NCI-H510A treated with DMSO at 0.1 percent for 48 hours (cell line): ENCODE results near the gene CALB2.
"Not testable (repeated sequence)": the region's sequence is repeated elsewhere in the genome, so short reads cannot be mapped to it uniquely, and the experiment has no call there.

Experiments used
- DNase-seq: peaks from one replicate; lab custom pipeline; 2025; lab: John Stamatoyannopoulos, UW

Gene CALB2

GRCh38 chr16:71352963-71353460 lies 5.5 kb upstream of the CALB2 start:
- DNase-seq: no peak

GRCh38 chr16:71353736-71354135 lies 4.8 kb upstream of the CALB2 start:
- DNase-seq: peak; percentile 26

DNA sequence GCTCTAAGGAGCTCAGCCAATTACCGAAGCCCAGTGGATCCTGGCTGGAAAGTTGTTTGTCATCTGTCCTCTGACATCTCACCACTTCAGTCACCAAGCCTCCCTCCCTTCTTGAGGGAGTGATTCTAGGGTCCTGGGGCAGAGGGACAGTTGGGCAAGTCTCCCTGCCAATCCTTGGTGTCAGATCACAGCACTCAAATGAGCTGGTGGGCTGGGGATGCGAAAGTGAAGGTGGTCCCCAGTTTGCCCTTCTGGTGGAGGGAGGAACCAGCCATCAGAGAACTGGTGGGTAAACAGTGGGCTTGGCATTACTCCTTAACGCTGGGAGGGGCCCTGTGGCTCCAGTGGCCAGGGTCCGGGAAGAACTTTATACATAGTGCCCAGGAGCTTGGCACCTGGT lies 4.4 kb upstream of the CALB2 start:
- no peak for DNase-seq

GRCh38 chr16:71356051-71356740 lies 2.3 kb upstream of the CALB2 start:
- no peak for DNase-seq

GRCh38 chr16:71356936-71357335 lies 1.6 kb upstream of the CALB2 start:
- DNase-seq: not testable (repeated sequence)

GRCh38 chr16:71357681-71358080 lies 842 bp upstream of the CALB2 start:
- no peak for DNase-seq

DNA sequence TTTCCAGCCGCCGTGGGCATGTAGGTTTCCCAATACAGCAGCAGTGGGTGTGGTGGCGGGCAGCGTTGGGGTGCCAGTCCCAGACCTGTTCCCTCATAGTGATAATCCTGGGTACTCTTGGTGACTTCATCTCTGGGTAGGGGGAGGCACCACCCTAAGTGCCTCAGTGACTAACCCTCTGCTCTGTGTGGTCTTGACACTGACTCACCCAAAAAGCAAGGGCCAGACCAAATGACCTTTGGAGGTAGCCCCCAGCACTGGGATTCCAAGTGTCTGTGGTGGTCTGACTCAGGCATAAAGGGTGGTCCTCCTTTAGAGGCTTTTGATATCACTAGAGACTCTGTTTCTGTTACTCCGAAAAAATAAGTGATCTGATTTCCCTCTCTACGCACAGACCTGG lies 908 bp downstream of the CALB2 start:
- DNase-seq: no peak

DNA sequence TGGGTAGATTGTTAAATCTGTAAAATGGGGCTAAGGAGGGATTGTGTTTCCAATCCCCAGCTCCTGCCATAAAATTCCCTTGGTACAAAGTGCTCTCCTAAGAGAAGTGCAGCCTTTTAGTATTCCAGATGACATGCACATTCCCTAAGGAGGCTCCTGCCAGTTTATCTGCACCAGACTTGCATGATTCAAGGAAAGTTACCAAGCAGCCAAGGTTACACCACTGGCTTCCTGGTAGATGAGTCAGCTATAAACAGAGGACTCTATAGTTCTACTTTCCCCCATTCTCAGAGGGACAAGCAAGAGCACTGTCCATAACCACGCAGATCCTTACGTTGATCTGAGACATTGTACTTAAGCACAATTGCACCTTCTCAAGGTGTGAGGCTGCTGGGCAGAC lies 1.9 kb downstream of the CALB2 start:
- no peak for DNase-seq

DNA sequence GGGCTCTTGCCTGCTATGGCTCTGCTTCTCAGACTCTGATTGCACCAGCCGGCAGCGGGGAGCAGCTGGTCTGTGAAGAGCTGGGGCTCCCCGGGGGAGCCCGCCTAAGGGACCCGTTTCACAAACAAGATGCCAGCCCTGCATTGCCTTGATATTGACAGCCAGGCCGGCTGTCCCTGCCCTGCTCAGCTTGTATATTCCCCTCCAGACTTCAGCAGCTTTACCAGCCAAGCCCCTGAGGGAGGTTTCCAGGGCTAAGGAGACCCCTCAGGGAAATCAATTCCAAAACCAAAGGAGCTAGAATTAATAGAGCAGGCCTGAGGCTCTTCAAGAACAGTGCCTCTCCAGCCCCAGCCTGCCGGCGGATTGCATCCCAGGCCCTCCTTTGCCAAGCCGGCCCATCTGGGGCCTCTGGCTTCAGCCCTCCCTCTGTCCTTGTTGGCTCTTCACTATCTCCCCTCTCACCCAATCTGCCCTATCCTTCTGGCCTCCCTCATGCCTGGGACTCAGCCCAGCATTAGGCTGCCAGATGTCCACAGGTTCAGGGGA lies 5.7 kb downstream of the CALB2 start:
- DNase-seq: no peak

- DNase-seq: no peak
Measured at GRCh38 chr16:71365021-71365420, 6.5 kb downstream of the CALB2 start.

- peak; percentile 60 for DNase-seq
Measured at GRCh38 chr16:71367241-71367976, 8.9 kb downstream of the CALB2 start.

DNA sequence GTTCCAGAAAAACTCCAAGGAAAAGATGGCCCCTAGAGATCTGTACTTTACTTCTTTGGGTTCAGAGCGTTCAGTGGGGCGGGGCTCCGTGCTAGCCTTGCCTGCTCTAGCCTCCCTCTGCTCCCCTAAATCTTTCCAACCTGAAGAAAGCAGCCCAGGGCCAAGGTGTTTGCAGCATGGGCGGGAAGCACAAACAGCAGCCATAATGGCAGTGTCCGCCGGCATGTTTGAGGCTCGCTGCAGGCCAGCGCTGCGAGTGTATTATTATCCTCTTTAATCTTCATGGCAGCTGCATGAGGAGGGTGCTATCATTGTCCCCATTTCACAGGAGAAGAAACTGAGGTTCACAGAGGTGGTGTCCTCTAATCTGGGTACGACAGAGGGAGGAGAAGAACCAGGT lies 10.4 kb downstream of the CALB2 start:
- no peak for DNase-seq

DNA sequence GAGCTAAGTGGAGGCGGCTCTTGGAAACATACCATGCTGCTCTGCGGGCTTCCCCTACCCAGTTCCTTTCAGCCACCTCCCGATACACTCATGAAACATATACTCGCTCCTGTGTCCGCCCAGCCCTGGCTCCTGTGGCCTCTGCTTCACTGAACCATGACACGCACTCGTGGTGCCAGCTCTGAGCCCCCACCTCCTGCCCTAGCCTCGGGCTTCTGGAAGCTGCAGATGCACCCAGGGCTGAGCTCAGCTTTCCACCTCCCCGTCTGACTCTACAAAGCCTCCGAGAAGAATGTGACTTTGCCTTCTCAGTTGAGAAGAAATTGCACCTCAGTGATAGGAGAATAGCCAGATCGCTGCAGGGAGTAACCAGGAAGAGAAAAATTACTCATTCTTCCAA lies 11.0 kb downstream of the CALB2 start:
- DNase-seq: no peak

- no peak for DNase-seq
Measured at GRCh38 chr16:71371237-71371636, 12.7 kb downstream of the CALB2 start.

GRCh38 chr16:71373073-71373472 lies 14.6 kb downstream of the CALB2 start:
- DNase-seq: no peak

DNA sequence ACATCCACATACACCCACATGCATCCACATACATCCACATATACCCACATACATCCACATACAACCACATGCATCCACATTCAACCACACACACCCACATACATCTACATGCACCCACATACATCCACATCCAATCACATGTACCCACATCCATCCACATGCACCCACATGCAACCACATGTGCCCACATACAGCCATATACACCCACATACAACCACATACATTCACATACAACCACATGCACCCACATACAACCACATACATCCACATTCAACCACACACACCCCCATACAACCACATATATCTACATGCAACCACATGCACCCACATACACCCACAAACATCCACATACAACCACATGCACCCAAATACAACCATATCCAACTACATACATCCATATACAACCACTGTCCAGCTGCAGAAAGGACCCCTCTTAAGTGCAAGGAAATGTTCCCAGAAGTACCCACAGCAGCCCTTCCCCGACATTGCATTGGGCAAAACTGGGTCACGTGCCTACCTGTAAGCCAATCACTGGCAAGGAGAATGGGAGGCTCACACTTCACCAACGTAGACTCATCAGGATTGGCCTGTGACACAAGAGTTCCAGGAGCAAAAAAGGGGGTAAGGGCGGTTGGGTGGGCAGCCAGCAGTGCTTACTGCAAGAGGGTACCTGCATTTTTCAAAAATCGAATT lies 18.1 kb downstream of the CALB2 start:
- DNase-seq: no peak

- no peak for DNase-seq
Measured at GRCh38 chr16:71379711-71380110, 21.2 kb downstream of the CALB2 start.

DNA sequence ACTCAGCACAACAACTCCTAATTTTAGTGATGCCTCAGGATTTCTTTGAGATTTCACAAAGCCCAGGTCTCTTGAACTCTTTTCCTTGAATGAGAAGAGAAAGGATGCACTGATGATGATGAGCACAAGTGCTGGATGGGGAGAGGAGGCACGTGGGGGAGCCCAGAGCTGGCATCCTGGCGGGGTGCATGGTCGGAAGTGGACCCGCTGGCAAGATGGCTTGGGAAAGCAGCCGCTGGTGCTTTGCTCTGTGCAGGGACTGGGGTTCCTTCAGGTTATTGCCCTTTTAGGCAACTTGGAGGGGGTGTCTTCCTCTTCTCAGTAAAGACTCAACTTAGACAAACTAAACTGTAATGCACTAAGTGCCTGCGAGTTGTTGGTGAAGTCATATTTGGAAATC lies 22.3 kb downstream of the CALB2 start:
- DNase-seq: no peak

GRCh38 chr16:71383054-71383773 lies 24.7 kb downstream of the CALB2 start:
- no peak for DNase-seq

GRCh38 chr16:71384073-71384724 lies 25.7 kb downstream of the CALB2 start:
- no peak for DNase-seq

DNA sequence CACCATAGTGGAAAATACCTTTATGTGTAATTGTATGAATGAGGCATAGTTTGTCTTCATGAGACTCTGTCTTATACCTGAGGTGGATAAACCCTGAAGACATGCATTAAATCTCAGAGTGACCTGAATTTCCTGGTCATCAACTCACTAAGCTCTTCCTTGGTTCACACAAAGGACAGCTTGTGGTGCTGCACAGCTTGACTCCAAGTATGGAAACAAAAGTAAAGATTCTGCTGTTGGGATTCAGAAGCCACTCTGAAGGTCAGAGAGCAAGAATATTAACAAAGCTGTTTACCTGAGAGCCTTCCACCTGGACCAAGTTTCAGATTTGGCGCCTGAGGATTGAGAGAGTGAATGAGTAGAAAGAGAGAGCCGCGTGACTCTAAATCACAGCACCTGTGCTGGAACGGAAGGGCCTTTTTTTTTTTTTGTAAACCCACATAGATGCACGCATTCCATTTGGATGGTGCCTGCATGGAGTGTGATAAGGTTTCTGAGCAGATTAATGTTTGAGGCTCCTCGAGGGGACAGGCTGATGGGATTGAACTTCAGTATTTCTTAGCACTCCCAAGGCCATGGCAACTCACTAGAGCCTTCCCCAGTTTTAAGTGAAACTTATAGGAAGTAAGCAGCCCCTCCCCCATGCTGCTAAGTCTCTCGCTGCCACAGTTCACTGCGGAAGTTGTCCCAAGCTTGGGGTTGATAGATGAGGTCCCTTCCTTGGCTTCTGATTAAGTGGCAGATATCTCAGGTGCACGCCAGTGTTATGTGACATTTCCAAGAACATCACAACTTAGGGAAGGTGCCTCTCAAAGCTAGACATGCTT lies 28.7 kb downstream of the CALB2 start:
- no peak for DNase-seq
